SK-N-MC (cell line): ENCODE data around the gene CCL16.

Source experiments
- EZH2 ChIP-seq: fragments of 200-600 bp; sonication (generic); IDR thresholded peaks from one replicate; pipeline ENCODE4 v1.6.1; 2017; ENCODE audit warnings: antibody characterized with exemption
- FOXP2 ChIP-seq: optimal IDR thresholded peaks from 2 replicates; pipeline ENCODE3; 2011; ENCODE audit warnings: mild to moderate bottlenecking, moderate library complexity; ENCODE audit not compliant: insufficient read depth; ENCODE audit errors: extremely low read length, control extremely low read depth
- POLR2AphosphoS5 ChIP-seq: IDR thresholded peaks from 2 replicates; pipeline ENCODE4 v1.6.1; 2012; ENCODE audit warnings: mild to moderate bottlenecking, low read depth, low read length, borderline replicate concordance

DNA sequence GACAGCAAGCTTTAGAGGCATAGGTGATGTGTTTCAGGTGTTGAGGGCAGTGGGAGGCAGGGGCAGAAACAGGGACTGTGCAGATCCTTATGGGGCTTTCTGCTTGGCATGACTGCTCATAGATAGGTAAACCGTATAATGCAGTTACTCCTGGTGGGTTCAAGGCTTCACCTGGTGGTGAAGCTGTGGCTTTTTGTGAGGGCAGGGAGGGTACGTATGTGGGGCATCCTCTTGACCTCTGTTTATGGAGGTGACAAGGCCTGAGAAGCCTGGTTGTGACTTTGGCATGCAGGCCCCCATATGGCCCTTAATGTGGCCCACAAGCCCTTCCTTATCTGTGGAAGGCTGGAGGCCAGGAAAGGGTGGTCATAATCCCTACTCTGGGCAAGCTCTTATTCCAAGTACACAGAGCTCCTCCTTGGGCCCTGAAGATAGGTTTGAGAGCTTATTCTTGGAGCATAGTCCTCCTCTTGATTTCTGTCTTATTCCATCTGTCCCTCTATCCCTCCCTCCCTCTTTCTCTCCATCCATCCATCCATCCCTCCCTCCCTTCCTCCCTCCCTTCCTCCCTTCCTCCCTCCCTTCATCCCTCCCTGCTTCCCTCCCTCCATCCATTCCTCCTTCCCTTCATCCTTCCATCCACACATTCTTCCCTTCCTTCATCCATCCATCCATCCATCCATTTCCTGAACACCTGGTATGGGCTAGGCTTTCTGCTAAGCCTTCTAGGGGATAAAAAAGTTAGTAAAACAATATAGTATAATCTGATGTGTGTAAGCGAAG lies 1.3 kb upstream of the CCL16 start:
- TF ChIP-seq EZH2 (no peak), POLR2AphosphoS5 (no peak), FOXP2 (no peak)
